Caco-2 (cell line): ENCODE measurements around the gene ZBTB3. TPM values are rescaled to one million over a fixed set of nuclear protein-coding genes. Genes with fewer than 3 reads are reported as not detected.
A peak's percentile ranks its signal among the peaks of the same experiment; 100 is the strongest.

ENCODE experiments used
- Bru-seq: library from RNA; stranded (reverse); fragments of 400-500 nt; gene quantifications from one replicate; lab custom pipeline; 2021; lab: Mats Ljungman, UMichigan
- BruChase-seq, 2 experiments: library from RNA; stranded (reverse); fragments of 400-500 nt; gene quantifications; one replicate each; lab custom pipeline; 2021; lab: Mats Ljungman, UMichigan
- BruUV-seq: library from RNA; stranded (reverse); fragments of 400-500 nt; replicated peaks from 2 replicates; lab custom pipeline; 2021; lab: Mats Ljungman, UMichigan
- CTCF ChIA-PET: fragments of 300-600 bp; sonication (Branson Sonifier 250); formaldehyde crosslinking; loops from one replicate; lab custom pipeline; 2022; ENCODE audit warnings: antibody characterized with exemption; lab: Charles Lee
- POLR2A ChIA-PET: fragments of 300-600 bp; sonication (Branson Sonifier 250); formaldehyde crosslinking; loops from one replicate; lab custom pipeline; 2022; ENCODE audit warnings: antibody characterized with exemption; lab: Charles Lee
- DNase-seq, 2 experiments: peaks; one replicate each; pipeline versions ENCODE4 v3.0.0 to v3.0.0-alpha.2; 2020 to 2022
- H3K27me3 ChIP-seq: replicated peaks from 2 replicates; pipeline ENCODE4 v1.6.0; 2011; ENCODE audit warnings: low read length; ENCODE audit not compliant: control insufficient read depth, insufficient read depth
- H3K36me3 ChIP-seq: 2 replicates; pipeline ENCODE4 v1.5.1; 2011; ENCODE audit warnings: low read length; ENCODE audit not compliant: control insufficient read depth, insufficient read depth
- H3K4me1 ChIP-seq: fragments of 250-450 bp; sonication (Bioruptor Pico); 2 replicates; pipeline ENCODE4 v1.5.1; 2020; ENCODE audit warnings: mild to moderate bottlenecking
- H3K4me3 ChIP-seq: 2 replicates; pipeline ENCODE4 v1.5.1; 2011; ENCODE audit warnings: low read depth, mild to moderate bottlenecking, control low read depth, low read length
- H3K9me3 ChIP-seq: fragments of 250-450 bp; sonication (Bioruptor Pico); 2 replicates; pipeline ENCODE4 v1.5.1; 2020; ENCODE audit warnings: mild to moderate bottlenecking, moderate library complexity
- H3K27ac Mint-ChIP-seq: one replicate; pipeline ENCODE4 v1.8.0; 2022; ENCODE audit warnings: mixed read lengths; ENCODE audit not compliant: unreplicated experiment
- H3K27me3 Mint-ChIP-seq: one replicate; pipeline ENCODE4 v1.8.0; 2022; ENCODE audit warnings: mixed read lengths; ENCODE audit not compliant: insufficient read depth, unreplicated experiment
- H3K36me3 Mint-ChIP-seq: one replicate; pipeline ENCODE4 v1.8.0; 2022; ENCODE audit warnings: mild to moderate bottlenecking, mixed read lengths; ENCODE audit not compliant: insufficient read depth, unreplicated experiment
- H3K4me1 Mint-ChIP-seq: one replicate; pipeline ENCODE4 v1.8.0; 2022; ENCODE audit warnings: low read depth, mixed read lengths; ENCODE audit not compliant: unreplicated experiment
- H3K4me3 Mint-ChIP-seq: one replicate; pipeline ENCODE4 v1.8.0; 2022; ENCODE audit warnings: mild to moderate bottlenecking, moderate library complexity, mixed read lengths; ENCODE audit not compliant: unreplicated experiment
- H3K9me3 Mint-ChIP-seq: one replicate; pipeline ENCODE4 v1.8.0; 2022; ENCODE audit warnings: mixed read lengths; ENCODE audit not compliant: unreplicated experiment
- CTCF ChIP-seq, 2 experiments: fragments of 200-600 bp in 1 of 2; IDR thresholded peaks; 1 replicate in 1 of 2; 2 replicates in 1 of 2; pipeline versions ENCODE4 v1.5.1 to v1.8.0; 2011 to 2022; ENCODE audit warnings: antibody characterized with exemption in 1 of 2, control low read depth in 1 of 2, inconsistent platforms in 1 of 2, low read depth in 1 of 2, low read length in 1 of 2, mild to moderate bottlenecking in 1 of 2, moderate library complexity in 1 of 2; ENCODE audit not compliant: insufficient read depth in 1 of 2, severe bottlenecking in 1 of 2, unreplicated experiment in 1 of 2
- intact Hi-C: fragments of 100-400 bp; cut with micrococcal nuclease; formaldehyde crosslinking; loops from one replicate; pipeline ENCODE4 v1.10.0; 2022; ENCODE audit not compliant: unreplicated experiment
- long read RNA-seq: library from polyadenylated mRNA; stranded (forward); transcript quantifications from one replicate; pipeline ENCODE4 v2.0.0, GENCODE V29; 2022
- total RNA-seq: library from RNA; stranded (reverse); gene quantifications from 2 replicates; pipeline ENCODE4 v1.2.3, GENCODE V29; 2022

ZBTB3 gene
- total RNA-seq (8.2 and 10.9 TPM in 2 replicates), Bru-seq, nascent RNA (percentile 63 among the genes with signal in this experiment), BruChase-seq, experiment 1, labeled RNA remaining after a 2-hour chase (percentile 73 among the genes with signal in this experiment), BruChase-seq, experiment 2, labeled RNA remaining after a 6-hour chase (percentile 59 among the genes with signal in this experiment)
- long read RNA-seq, partial matches to known transcripts = 2 of 6 reads
- long read RNA-seq, other reads (novel, unspliced or antisense) = 0 of 6 reads

DNA sequence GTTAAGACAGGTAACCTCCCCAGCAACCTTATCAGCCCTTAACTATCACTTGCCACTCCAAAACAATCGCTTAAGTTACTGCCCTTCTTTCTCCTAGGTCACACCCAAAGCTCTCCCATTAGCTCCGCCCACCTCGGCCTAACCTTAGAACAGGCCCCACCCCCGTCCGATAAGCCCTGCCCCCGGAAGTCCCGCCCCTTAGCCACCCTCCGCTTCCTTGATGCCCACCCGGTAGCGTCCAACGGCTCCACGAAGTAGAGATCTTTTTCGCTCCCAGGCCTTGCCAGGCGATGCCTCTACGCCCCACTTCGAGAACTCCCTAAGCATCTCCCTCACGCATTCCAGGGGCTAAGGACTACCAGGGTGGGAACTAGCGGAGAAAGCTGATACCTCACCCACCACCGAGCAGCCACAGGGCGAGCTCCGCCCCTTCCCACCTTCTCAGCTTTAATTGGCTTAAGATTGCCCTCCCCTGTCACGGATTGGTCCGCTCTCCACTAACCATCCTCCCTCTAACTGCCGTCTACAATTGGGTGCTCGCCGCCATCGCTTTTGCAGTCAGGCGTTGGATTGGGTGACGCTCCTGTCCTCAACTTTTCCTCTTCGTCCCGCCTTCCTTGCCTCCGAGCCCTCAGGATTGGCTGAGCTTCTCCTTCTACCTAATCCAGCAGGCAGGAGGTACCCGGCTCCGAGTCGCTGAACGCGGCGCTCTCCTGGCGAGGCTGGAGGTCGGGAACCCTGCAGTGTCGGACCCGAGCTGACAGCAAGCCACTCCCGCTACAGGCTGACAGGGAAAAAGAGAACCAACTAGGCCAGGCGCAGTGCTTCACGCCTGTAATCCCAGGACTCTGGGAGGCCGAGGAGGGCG is at the start of gene ZBTB3:
Gene ZBTB3, minus strand, starts transcription at position 425 of the 868 bp plus-strand sequence. CDS start 496 bp downstream, outside the sequence.
- Mint-ChIP-seq H3K27me3 (no peaks in the 10 kb centered on the region), H3K4me1 (no peaks in the 10 kb centered on the region), H3K36me3 (peaks cover 23% of the 10 kb centered on the region), H3K27ac (peak within 1 kb of the TSS; percentile 95), H3K4me3 (peak within 1 kb of the TSS; percentile 97), H3K9me3 (no peaks in the 10 kb centered on the region)
- Histone ChIP-seq H3K4me1 (peaks cover 9% of the 10 kb centered on the region; the same call in 1 of the 2 replicates), H3K27me3 (no peaks in the 10 kb centered on the region), H3K36me3 (peaks cover 3% of the 10 kb centered on the region), H3K9me3 (no peaks in the 10 kb centered on the region), H3K4me3 (peak within 1 kb of the TSS; percentile 56)
- CTCF ChIA-PET = interaction anchor here (0.5 to 1.7 kb wide), 17 partner anchors 8 to 359 kb away, joined by 3 to 48 read pairs (median 5); partner anchors contain the start of genes HNRNPUL2, MTA2, POLR2G and TAF6L
- intact Hi-C loops = loop anchor here (1.0 to 2.0 kb wide), 2 partner anchors 7 to 25 kb away; partner anchors contain the start of genes POLR2G and TTC9C
- DNase-seq = peak; percentile 98 to 99
- BruUV-seq = no TSS peak
- TF ChIP-seq CTCF (IDR thresholded peaks at IDR 0.05; ENCODE audit: insufficient read depth in 1 of 2, low read depth in 1 of 2, low read length in 1 of 2, severe bottlenecking in 1 of 2, unreplicated experiment in 1 of 2) = no peak
- POLR2A ChIA-PET = interaction anchor here (0.6 to 2.1 kb wide), 30 partner anchors 8 to 273 kb away, joined by 3 to 71 read pairs (median 8); partner anchors contain the start of genes B3GAT3, C11orf98, CSKMT and EEF1G

- ChIA-PET POLR2A (no interaction called here), CTCF (interaction anchor here (0.6 to 1.1 kb wide), 2 partner anchors 15 to 98 kb away, joined by 4 read pairs; no protein-coding TSS in a partner anchor)
- no TSS peak for BruUV-seq
- no peak for TF ChIP-seq CTCF (IDR thresholded peaks at IDR 0.05; ENCODE audit: insufficient read depth in 1 of 2, low read depth in 1 of 2, low read length in 1 of 2, severe bottlenecking in 1 of 2, unreplicated experiment in 1 of 2)
- Histone ChIP-seq H3K9me3 (no peaks in the 10 kb centered on the region), H3K27me3 (no peaks in the 10 kb centered on the region), H3K4me3 (no peak overlapping the region), H3K4me1 (no peaks in the 10 kb centered on the region; the same call in 1 of the 2 replicates), H3K36me3 (peaks cover 2% of the 10 kb centered on the region; the same call in 1 of the 2 replicates)
- Mint-ChIP-seq H3K36me3 (peaks cover 98% of the 10 kb centered on the region), H3K27ac (peak overlapping the region; percentile 22), H3K4me1 (peaks cover 11% of the 10 kb centered on the region), H3K27me3 (no peaks in the 10 kb centered on the region), H3K4me3 (no peak overlapping the region), H3K9me3 (no peaks in the 10 kb centered on the region)
- no peak for DNase-seq
- intact Hi-C loops = no loop called here
These were observed 47.1 kb upstream of the ZBTB3 start for GRCh38 chr11:62801071-62801470.

- H3K36me3 ChIP-seq = peaks cover 2% of the 10 kb centered on the region; the same call in 1 of the 2 replicates
- BruUV-seq = no TSS peak
- POLR2A ChIA-PET = interaction anchor here (0.6 kb wide), 1 partner anchor 46 kb away, joined by 3 read pairs; the partner anchor contains the start of gene ZBTB3
These were observed 45.5 kb upstream of the ZBTB3 start for GRCh38 chr11:62799486-62799885.

More at GRCh38 chr11:62799486-62799885, 45.5 kb upstream of the ZBTB3 start:
- Mint-ChIP-seq H3K9me3 (no peaks in the 10 kb centered on the region), H3K27me3 (no peaks in the 10 kb centered on the region), H3K4me3 (no peak overlapping the region), H3K4me1 (peaks cover 11% of the 10 kb centered on the region), H3K36me3 (peaks cover 99% of the 10 kb centered on the region), H3K27ac (no peak overlapping the region)
- no peaks in the 10 kb centered on the region for H3K9me3 ChIP-seq
- no peaks in the 10 kb centered on the region for H3K27me3 ChIP-seq
- no peaks in the 10 kb centered on the region for H3K4me1 ChIP-seq
- CTCF ChIA-PET = no interaction called here
- intact Hi-C loops = no loop called here
- no peak for TF ChIP-seq CTCF (IDR thresholded peaks at IDR 0.05; ENCODE audit: insufficient read depth in 1 of 2, low read depth in 1 of 2, low read length in 1 of 2, severe bottlenecking in 1 of 2, unreplicated experiment in 1 of 2)
- no peak overlapping the region for H3K4me3 ChIP-seq
- no peak for DNase-seq
